Peyer's patch (tissue), 4 donors: Measurements from ENCODE around the gene MTLN.

Experiments
- CTCF ChIP-seq, 6 experiments: fragments of 450-650 bp in 4 of 6; fragments of 200-600 bp in 2 of 6; sonication (generic) in 1 of 6; IDR thresholded peaks; one replicate each; pipeline ENCODE4 v1.5.1; 2017 to 2019; ENCODE audit warnings: antibody characterized with exemption in 6 of 6, mild to moderate bottlenecking in 3 of 6, moderate library complexity in 1 of 6
- POLR2A ChIP-seq, 2 donors: fragments of 450-650 bp; IDR thresholded peaks; one replicate each; pipeline ENCODE4 v1.5.1; 2017; ENCODE audit warnings: antibody characterized with exemption in 2 of 2, mild to moderate bottlenecking in 2 of 2, moderate library complexity in 2 of 2

- TF ChIP-seq CTCF (IDR thresholded peaks at IDR 0.05) (no peak), POLR2A (IDR thresholded peaks at IDR 0.05) (no peak)
These were observed 3.9 kb upstream of the MTLN start for GRCh38 chr2:110216199-110216598.
